Neural cell (in vitro differentiated cells): ENCODE measurements around the gene AJUBA. TPM values are rescaled to one million over a fixed set of nuclear protein-coding genes. Genes with fewer than 3 reads are reported as not detected.

ENCODE experiments used
- H2AFZ ChIP-seq: fragments of 200-600, 300-800 bp; sonication (generic), shearing (Covaris generic); 2 replicates; pipeline ENCODE4 v1.6.0; 2014; ENCODE audit warnings: low read depth, mild to moderate bottlenecking, antibody characterized with exemption, low read length, moderate library complexity
- H3F3A ChIP-seq: fragments of 200-600 bp; shearing (Covaris generic); 2 replicates; pipeline ENCODE4 v1.6.1; 2016; ENCODE audit warnings: mild to moderate bottlenecking, moderate library complexity, mixed read lengths, antibody characterized with exemption, low read length; ENCODE audit not compliant: insufficient read depth, poor library complexity, severe bottlenecking
- H3K27ac ChIP-seq: fragments of 200-600, 300-800 bp; sonication (generic), shearing (Covaris generic); 2 replicates; pipeline ENCODE4 v1.5.1; 2014; ENCODE audit warnings: mild to moderate bottlenecking, low read length, moderate library complexity
- H3K27me3 ChIP-seq: fragments of 300-800, 200-600 bp; sonication (generic), shearing (Covaris generic); 2 replicates; pipeline ENCODE4 v1.6.0; 2014; ENCODE audit warnings: mild to moderate bottlenecking, low read depth, low read length, moderate library complexity; ENCODE audit not compliant: insufficient read depth
- H3K36me3 ChIP-seq: fragments of 300-800, 200-600 bp; sonication (generic), shearing (Covaris generic); 2 replicates; pipeline ENCODE4 v1.5.1; 2014; ENCODE audit warnings: mild to moderate bottlenecking, antibody characterized with exemption, low read length, moderate library complexity; ENCODE audit not compliant: insufficient read depth
- H3K4me2 ChIP-seq: fragments of 300-800, 200-600 bp; sonication (generic), shearing (Covaris generic); 2 replicates; pipeline ENCODE4 v1.6.0; 2014; ENCODE audit warnings: mild to moderate bottlenecking, low read length
- H3K4me3 ChIP-seq: fragments of 300-800, 200-600 bp; sonication (generic), shearing (Covaris generic); 2 replicates; pipeline ENCODE4 v1.5.1; 2014; ENCODE audit warnings: mild to moderate bottlenecking, low read length, moderate library complexity
- H3K79me2 ChIP-seq: fragments of 200-600 bp; shearing (Covaris generic); replicated peaks from 2 replicates; pipeline ENCODE4 v1.6.0; 2014; ENCODE audit warnings: mild to moderate bottlenecking, low read length, moderate library complexity; ENCODE audit not compliant: insufficient read depth
- H3K9ac ChIP-seq: fragments of 300-800, 200-600 bp; sonication (generic), shearing (Covaris generic); 2 replicates; pipeline ENCODE4 v1.6.1; 2016; ENCODE audit warnings: mild to moderate bottlenecking, low read length, mixed read lengths
- H3K9me2 ChIP-seq: fragments of 200-600 bp; shearing (Covaris generic); 2 replicates; pipeline ENCODE4 v1.6.1; 2016; ENCODE audit warnings: mild to moderate bottlenecking, low read length, mixed read lengths; ENCODE audit not compliant: insufficient read depth
- H3K9me3 ChIP-seq: fragments of 200-600, 300-800 bp; sonication (generic), shearing (Covaris generic); 2 replicates; pipeline ENCODE4 v1.6.1; 2016; ENCODE audit warnings: mild to moderate bottlenecking, mixed run types, low read length, moderate library complexity, mixed read lengths
- H4K20me1 ChIP-seq: fragments of 200-600 bp; shearing (Covaris generic); 2 replicates; pipeline ENCODE4 v1.6.1; 2016; ENCODE audit warnings: mild to moderate bottlenecking, mixed run types; ENCODE audit not compliant: insufficient read depth
- CTCF ChIP-seq: fragments of 450-650 bp; IDR thresholded peaks from 2 replicates; pipeline ENCODE4 v1.5.1; 2014; ENCODE audit warnings: antibody characterized with exemption, mild to moderate bottlenecking, moderate library complexity; ENCODE audit not compliant: poor library complexity, severe bottlenecking
- EP300 ChIP-seq: fragments of 450-650 bp; conservative IDR thresholded peaks from 2 replicates; pipeline ENCODE4 v1.6.1; 2014; ENCODE audit warnings: antibody characterized with exemption, mild to moderate bottlenecking, moderate library complexity; ENCODE audit not compliant: poor library complexity, severe bottlenecking
- EZH2 ChIP-seq: fragments of 200-600, 300-800 bp; shearing (Covaris generic), sonication (generic); IDR thresholded peaks from 2 replicates; pipeline ENCODE4 v1.6.1; 2014; ENCODE audit warnings: antibody characterized with exemption, low read length, borderline replicate concordance, mild to moderate bottlenecking; ENCODE audit not compliant: insufficient read depth, poor library complexity, severe bottlenecking
- POLR2AphosphoS5 ChIP-seq: IDR thresholded peaks from 2 replicates; pipeline ENCODE4 v1.6.1; 2012
- RAD21 ChIP-seq: fragments of 450-650 bp; conservative IDR thresholded peaks from 2 replicates; pipeline ENCODE4 v1.6.1; 2014; ENCODE audit warnings: antibody characterized with exemption, mild to moderate bottlenecking, moderate library complexity
- REST ChIP-seq: IDR thresholded peaks from 2 replicates; pipeline ENCODE4 v1.6.1; 2012; ENCODE audit warnings: borderline replicate concordance
- TAF1 ChIP-seq: IDR thresholded peaks from 2 replicates; pipeline ENCODE4 v1.6.1; 2012; ENCODE audit warnings: low read depth
- polyA plus RNA-seq: library from polyadenylated mRNA; depleted of rRNA; stranded (reverse); fragments of >200 nt; gene quantifications from 2 replicates; pipeline ENCODE4 v1.2.3, GENCODE V29; 2014

AJUBA gene
- polyA plus RNA-seq, 1 donor from 2014 or later: 1.9 TPM

- H3K9me2 ChIP-seq: no peaks in the 10 kb centered on the region
- H3K9me3 ChIP-seq: no peaks in the 10 kb centered on the region
- no peak overlapping the region for H2AFZ ChIP-seq
- no peaks in the 10 kb centered on the region for H3K27me3 ChIP-seq
- no peak overlapping the region for H3K27ac ChIP-seq
- no peaks in the 10 kb centered on the region for H4K20me1 ChIP-seq
- no peaks in the 10 kb centered on the region for H3F3A ChIP-seq
- no peak overlapping the region for H3K9ac ChIP-seq
- peaks cover 12% of the 10 kb centered on the region for H3K79me2 ChIP-seq
- no peak overlapping the region for H3K4me3 ChIP-seq
- H3K4me2 ChIP-seq: no peak overlapping the region
- no peaks in the 10 kb centered on the region for H3K36me3 ChIP-seq
- TF ChIP-seq POLR2AphosphoS5: no peak
- TF ChIP-seq EZH2: no peak
- no peak for TF ChIP-seq EP300
- no peak for TF ChIP-seq REST
- no peak for TF ChIP-seq CTCF
- TF ChIP-seq RAD21: no peak
- no peak for TF ChIP-seq TAF1
Observed at GRCh38 chr14:22923746-22924145, 58.6 kb downstream of the AJUBA start.

- Histone ChIP-seq H3K36me3 (no peaks in the 10 kb centered on the region), H3K9me2 (no peaks in the 10 kb centered on the region), H3K27ac (no peak overlapping the region), H3K4me3 (no peak overlapping the region), H3K9me3 (no peaks in the 10 kb centered on the region), H3K79me2 (peaks cover 11% of the 10 kb centered on the region), H3F3A (no peaks in the 10 kb centered on the region), H3K27me3 (no peaks in the 10 kb centered on the region), H2AFZ (no peak overlapping the region), H4K20me1 (no peaks in the 10 kb centered on the region), H3K4me2 (no peak overlapping the region), H3K9ac (no peak overlapping the region)
- TF ChIP-seq POLR2AphosphoS5: no peak
- TF ChIP-seq RAD21: no peak
Observed at GRCh38 chr14:22922294-22922693, 60.1 kb downstream of the AJUBA start.

Other genes starting within 250 kb of the AJUBA start
- 60.7 and 76.1 TPM in 2 replicates for gene OXA1L, start 215.9 kb downstream of the AJUBA start, polyA plus RNA-seq
- gene SLC7A7, start 167.1 kb downstream of the AJUBA start, polyA plus RNA-seq: not detected in 2 replicates
- 87.9 and 161 TPM in 2 replicates for gene MRPL52, start 152.7 kb downstream of the AJUBA start, polyA plus RNA-seq
- gene MMP14, start 146.0 kb downstream of the AJUBA start, polyA plus RNA-seq: 0.30 and 1.5 TPM in 2 replicates
- 0.22 and 1.1 TPM in 2 replicates for gene LRP10, start 110.8 kb downstream of the AJUBA start, polyA plus RNA-seq
- 28.6 and 31.1 TPM in 2 replicates for gene REM2, start 99.3 kb downstream of the AJUBA start, polyA plus RNA-seq
- gene RBM23, start 63.4 kb downstream of the AJUBA start, polyA plus RNA-seq: 83.7 and 96.7 TPM in 2 replicates
- gene PRMT5, start 53.2 kb downstream of the AJUBA start, polyA plus RNA-seq: 102 and 114 TPM in 2 replicates
- 3.2 and 12.1 TPM in 2 replicates for gene HAUS4, start 25.5 kb downstream of the AJUBA start, polyA plus RNA-seq
- gene C14orf93, start 27.6 kb upstream of the AJUBA start, polyA plus RNA-seq: 4.7 and 7.1 TPM in 2 replicates
- 147 and 168 TPM in 2 replicates for gene PSMB5, start 52.3 kb upstream of the AJUBA start, polyA plus RNA-seq
- not detected in 2 replicates for gene PSMB11, start 59.7 kb upstream of the AJUBA start, polyA plus RNA-seq
- 31.7 and 37.0 TPM in 2 replicates for gene CDH24, start 75.0 kb upstream of the AJUBA start, polyA plus RNA-seq
- 132 and 143 TPM in 2 replicates for gene ACIN1, start 112.6 kb upstream of the AJUBA start, polyA plus RNA-seq
- 23.3 and 26.4 TPM in 2 replicates for gene C14orf119, start 113.0 kb upstream of the AJUBA start, polyA plus RNA-seq
- not detected in 2 replicates for gene CIROP, start 122.4 kb upstream of the AJUBA start, polyA plus RNA-seq
- gene CEBPE, start 136.7 kb upstream of the AJUBA start, polyA plus RNA-seq: not detected in 2 replicates
- gene SLC7A8, start 201.1 kb upstream of the AJUBA start, polyA plus RNA-seq: 0.21 and 1.7 TPM in 2 replicates